ENCODE data around the gene PCF11.

PCF11 gene

GRCh38 chr11:83156144-83156995 is 561 bp upstream of the PCF11 start:
- DNase-seq = peak; percentile 99

GRCh38 chr11:83157594-83158356 is 844 bp downstream of the PCF11 start:
- DNase-seq = peak; percentile 67 to 76

- DNase-seq = no peak
These were observed 1.4 kb downstream of the PCF11 start for GRCh38 chr11:83158357-83158786.

DNA sequence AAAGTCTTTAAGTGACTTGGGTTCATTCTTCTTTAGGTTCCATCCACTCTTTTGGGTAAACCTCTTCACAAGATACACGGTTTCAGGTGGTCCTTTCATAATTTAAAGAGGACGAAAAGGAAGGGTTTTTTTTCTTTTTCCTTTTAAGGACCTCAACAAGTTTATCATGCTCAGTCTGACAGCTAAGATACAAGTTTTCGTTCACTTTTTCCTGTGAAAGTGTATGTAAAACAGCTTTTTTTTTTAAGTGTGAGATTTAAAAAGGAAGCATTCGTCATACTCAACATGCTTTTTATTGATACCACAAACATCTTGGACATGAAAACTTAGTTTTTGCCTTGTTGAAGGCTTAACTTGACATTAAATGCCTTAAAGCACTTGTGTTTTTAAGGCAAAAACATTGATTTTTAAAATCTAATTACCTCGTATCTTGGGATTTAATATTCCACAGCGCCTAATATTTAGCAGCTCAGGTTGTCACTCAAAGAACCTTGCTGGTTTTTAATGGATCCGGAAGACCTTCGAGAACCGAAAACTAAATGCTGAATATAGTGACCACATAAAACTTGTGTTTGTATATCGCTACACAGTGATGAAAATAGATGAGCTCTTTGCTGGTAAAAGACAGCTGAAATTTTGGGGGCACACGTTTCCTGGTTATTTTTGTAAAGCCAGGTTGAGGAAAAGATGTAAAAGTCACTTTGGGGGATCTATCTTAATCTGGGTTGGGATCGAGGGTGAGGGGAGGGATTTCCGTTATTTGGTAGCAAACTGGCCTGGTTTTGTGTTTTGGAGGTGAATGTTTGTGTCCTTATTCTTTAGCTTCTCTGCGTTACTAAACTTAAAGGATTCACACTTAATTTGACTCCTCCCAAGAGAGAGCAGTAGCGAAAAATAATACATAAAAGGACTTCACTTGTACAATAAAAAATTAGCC is 2.3 kb downstream of the PCF11 start:
- no peak for DNase-seq

DNA sequence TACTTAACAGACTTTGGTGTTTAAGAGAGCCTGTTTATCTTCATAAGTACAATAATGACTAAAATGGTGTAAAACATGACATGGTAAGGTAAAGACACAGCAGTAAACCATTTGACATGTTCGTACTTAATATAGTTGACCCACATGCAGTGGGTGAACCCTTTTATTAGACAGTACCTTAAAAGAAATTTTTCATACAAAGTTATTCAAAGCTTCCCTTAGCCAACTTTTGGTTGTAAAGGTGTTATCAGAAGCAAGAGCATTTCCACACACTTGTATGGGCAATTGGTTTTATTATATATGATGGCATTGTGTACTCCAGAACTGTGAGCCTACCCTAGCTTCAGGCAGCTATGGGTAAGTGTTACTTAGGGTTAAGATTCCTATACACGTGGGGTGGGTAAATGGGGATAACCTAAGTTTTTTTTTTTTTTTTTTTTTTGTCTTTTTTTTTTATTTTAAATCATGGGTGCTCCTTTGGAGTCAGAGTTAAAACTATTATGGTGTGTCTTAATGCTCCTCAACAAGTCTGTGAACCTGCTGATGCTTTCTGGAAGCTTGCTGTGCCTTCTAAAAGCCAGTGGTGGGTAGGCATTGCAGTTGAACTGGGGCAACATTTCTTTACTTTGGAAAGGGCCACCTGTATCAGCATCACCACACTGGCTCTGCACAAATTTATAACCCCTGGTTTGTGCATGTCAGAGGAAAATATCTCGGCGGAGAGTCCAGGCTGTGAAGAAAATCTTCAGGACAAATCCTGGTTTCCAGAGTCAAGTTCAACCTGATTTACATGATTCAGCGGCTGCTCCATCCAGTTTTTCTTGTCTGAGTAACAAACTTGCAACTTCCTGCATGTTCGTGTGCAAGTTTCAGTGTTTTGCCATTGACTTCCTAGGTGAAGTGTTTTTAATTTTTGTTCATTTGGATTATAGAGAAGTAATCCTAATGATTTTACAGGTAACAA is 3.3 kb downstream of the PCF11 start:
- no peak for DNase-seq

- DNase-seq = no peak
These were observed 4.8 kb downstream of the PCF11 start for GRCh38 chr11:83161610-83162199.

- DNase-seq = no peak
These were observed 5.4 kb downstream of the PCF11 start for GRCh38 chr11:83162377-83162776.

DNA sequence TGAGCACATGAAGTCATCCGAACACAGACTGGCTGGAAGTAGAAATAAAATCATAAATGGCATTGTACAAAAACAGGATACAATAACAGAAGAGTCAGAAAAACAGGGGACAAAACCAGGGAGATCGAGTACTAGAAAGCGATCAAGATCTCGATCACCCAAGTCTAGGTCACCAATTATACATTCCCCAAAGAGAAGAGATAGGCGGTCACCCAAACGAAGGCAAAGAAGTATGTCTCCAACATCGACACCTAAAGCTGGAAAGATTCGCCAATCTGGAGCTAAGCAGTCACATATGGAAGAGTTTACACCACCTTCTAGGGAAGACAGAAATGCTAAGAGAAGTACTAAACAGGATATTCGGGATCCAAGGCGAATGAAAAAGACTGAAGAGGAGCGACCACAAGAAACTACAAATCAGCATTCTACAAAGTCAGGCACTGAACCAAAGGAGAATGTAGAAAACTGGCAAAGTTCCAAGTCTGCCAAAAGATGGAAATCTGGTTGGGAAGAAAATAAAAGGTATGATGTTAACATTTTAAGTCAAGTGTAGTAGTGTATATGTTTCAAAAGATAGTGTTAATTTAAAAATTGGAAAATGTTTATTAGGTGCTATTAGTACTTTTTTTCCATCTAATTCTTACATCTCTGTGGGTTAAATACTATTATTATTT is 9.4 kb downstream of the PCF11 start:
- no peak for DNase-seq

DNA sequence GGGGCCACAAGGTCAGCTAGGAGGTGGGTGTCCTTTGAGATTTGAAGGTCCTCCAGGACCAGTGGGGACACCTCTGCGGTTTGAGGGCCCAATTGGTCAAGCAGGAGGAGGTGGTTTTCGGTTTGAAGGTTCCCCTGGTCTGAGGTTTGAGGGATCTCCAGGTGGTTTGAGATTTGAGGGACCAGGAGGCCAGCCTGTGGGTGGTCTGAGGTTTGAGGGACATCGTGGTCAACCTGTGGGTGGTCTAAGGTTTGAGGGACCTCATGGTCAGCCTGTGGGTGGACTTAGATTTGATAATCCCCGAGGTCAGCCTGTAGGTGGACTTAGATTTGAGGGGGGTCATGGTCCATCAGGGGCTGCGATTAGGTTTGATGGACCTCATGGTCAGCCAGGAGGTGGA is 11.8 kb downstream of the PCF11 start:
- DNase-seq = no peak

DNA sequence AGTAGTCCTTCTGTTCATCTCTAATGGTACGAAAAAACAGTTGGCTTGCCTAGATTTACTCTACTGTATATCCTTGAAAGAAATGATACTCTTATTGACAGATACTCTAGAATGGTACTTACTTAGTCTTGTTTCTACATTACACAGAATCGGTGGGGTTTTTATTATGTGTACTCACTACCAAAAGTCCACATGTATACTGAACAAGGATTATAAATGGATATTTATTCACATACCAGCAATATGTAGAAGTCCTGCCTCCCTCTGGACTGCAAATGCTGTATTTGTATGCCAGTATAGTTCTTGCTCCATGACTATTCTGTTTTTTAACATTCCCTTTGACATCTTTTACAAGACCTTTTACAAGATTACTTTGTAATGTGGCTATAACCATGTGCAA is 13.9 kb downstream of the PCF11 start:
- no peak for DNase-seq

GRCh38 chr11:83172551-83172950 is 15.6 kb downstream of the PCF11 start:
- no peak for DNase-seq

GRCh38 chr11:83174008-83174407 is 17.1 kb downstream of the PCF11 start:
- no peak for DNase-seq

DNA sequence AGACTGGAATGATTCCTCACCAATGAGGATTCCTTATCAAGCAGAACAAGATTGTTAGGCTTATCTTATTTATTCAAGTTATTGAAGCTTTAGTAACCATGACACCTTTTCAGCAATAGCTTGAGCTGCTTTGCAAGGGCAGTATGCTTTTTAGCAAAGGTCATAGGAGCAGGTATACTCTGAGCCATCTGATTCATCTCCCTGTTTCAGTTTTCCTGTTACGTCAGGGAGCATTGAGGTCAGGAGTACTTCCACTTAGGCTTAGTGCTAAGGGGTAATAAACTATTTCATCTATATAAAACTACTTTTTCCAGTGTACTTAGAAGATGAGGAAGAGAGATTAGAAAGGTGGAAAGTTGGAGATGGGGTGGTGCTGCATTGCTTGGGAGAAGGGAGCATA is 18.9 kb downstream of the PCF11 start:
- no peak for DNase-seq

- DNase-seq = no peak
These were observed 24.9 kb downstream of the PCF11 start for GRCh38 chr11:83181815-83182214.

DNA sequence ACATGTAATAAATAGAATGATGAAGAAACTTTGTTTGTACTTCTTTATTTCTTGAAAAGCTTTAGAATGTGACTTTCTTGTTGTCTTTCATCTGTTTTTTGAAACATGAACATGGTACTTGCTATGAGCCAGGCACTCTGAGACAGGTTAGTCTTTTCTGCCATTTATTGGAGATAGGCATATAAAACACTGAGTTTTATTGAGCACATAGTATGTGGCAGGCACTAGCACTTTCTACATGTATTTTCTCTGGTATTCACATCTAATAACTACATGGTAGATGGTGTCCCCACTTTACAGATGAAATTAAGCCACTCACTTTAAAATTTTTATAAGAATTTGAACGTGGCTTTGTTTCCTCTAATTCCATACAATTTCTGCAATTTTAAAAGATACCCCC is 28.8 kb downstream of the PCF11 start:
- DNase-seq = no peak

- DNase-seq = no peak
These were observed 30.5 kb downstream of the PCF11 start for GRCh38 chr11:83187465-83187864.

- no peak for DNase-seq
These were observed 34.6 kb downstream of the PCF11 start for GRCh38 chr11:83191491-83191890.

DNA sequence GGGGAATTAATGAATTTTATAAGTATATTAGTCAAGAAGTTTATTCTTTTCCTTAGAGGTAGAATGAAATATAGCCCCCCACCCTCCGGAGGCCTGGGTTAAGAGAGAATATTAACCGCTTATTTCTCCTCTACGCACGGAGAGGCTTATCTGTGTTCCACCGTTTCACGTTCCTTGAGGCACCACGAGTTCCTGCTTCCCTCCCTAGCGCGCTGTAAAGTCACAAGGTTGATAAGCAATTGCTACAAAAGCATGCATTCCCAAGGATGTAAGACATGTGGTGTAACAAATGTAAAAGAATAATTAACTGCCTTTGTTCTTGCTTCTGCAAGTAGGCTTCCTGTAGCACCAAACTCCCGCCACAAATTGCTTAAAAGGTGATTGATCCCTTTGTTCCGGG is 35.1 kb downstream of the PCF11 start:
- DNase-seq = no peak

- DNase-seq = no peak
These were observed 35.8 kb downstream of the PCF11 start for GRCh38 chr11:83192606-83193245.

Data from NCI-H524 (cell line).